ENCODE results near the gene LZTR1.

Gene LZTR1

DNA sequence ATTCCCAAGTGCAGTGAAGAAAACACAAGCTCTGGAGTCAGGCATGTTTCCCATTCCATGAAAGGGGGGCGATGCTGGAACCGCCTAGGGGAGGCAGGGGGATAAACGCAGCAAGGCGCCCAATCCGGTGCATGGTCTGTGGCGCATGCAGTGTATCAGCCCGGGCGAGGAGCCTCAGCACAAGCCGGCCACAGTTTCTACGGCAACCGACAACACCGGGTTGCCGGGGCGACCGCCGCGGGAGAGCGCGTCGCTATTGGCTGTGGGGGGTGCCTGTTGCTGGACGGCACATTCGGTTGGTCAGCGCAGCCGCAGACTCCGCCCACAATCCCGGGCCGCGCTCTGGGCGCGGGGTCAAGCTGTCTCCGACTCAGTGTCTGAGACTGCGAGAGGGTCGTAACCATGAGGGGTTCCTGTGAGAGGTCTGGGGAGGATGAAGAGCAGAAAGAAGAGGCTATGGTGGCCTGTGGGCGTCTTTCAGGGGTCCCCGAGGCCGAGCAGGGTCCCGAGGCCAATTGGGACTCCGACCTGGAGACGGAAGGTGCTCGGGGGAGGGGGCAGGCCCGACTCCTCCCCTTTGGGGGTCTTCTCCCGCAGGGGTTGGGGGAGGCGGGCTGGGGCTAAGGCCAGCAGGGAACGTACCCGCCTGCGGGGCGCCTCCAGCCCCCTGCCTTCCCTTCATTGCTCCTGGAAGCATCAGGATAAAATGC is 63.6 kb downstream of the LZTR1 start, which contains the start of gene LRRC74B:
TSS of gene LRRC74B (plus strand) at position 362 of the 710 bp plus-strand sequence. CDS start at position 403, 41 bp downstream.
- no peak for TF ChIP-seq GATA3 (IDR thresholded peaks at IDR 0.05; ENCODE audit: low read depth, low read length)
- no peak for TF ChIP-seq GATA2 (IDR thresholded peaks at IDR 0.05; ENCODE audit: low read depth, low read length)

DNA sequence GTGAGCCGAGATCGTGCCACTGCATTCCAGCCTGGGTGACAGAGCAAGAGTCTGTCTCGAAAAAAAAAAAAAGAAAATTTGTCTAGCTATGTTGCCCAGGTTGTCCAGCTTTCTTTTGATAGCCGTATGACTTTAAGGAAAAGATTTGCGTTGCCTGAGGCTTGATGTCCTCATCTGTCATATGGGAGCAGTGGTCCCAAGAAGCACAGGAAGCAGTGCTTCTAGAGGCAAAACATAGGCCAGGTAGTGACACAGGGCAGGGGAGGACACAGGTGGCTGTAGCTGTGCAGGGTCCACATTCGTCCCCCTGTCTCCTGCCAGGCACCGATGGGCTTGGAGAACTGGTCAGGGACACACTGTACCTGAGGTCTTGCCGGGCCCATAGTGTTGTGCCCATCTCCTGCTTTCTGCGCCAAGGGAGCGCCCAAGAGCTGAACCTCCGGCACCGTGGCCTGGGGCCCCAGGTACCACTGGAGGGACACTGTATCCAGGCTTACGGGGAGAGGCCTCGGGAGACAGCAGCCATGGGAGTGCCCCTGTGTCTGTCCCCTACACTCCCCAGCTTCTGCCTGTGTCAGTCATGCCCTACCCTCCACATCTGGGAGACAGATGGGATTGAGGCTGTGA is 65.1 kb downstream of the LZTR1 start:
- no peak for TF ChIP-seq GATA2 (IDR thresholded peaks at IDR 0.05; ENCODE audit: low read depth, low read length)

DNA sequence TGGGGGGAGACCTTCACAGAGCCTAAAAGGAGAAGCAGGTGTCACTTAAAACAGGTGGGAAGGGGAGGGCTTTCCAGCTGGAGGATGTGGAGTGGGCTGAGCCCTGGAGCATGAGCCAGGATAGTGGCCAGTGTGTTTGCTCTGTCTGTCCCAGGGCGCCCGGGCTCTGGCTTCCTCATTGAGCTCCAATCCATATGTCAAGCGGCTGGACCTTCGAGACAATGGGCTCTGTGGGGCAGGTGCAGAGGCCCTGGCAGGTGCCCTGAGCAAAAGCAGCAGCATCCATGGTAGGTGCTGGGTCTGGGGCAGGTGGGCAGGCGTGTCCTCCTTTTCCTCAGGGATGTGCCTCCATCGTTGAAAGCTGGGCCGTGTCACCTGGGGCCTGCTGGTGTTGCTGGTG is 65.6 kb downstream of the LZTR1 start:
- TF ChIP-seq GATA3 (IDR thresholded peaks at IDR 0.05; ENCODE audit: low read depth, low read length) (no peak), GATA2 (IDR thresholded peaks at IDR 0.05; ENCODE audit: low read depth, low read length) (no peak)

Measured in SH-SY5Y (cell line).